H1 (cell line): ENCODE results near the gene SPSB2. TPM values are rescaled to one million over a fixed set of nuclear protein-coding genes. Genes with fewer than 3 reads are reported as not detected.

ENCODE experiments used
- CTCF ChIA-PET: fragments of 300-600 bp; sonication (Branson Sonifier 250); formaldehyde crosslinking; loops from one replicate; lab custom pipeline; 2021; ENCODE audit not compliant: partially characterized antibody; lab: Charles Lee
- POLR2A ChIA-PET: fragments of 300-600 bp; sonication (Branson Sonifier 250); formaldehyde crosslinking; loops from one replicate; lab custom pipeline; 2021; ENCODE audit warnings: inconsistent platforms; ENCODE audit not compliant: partially characterized antibody; lab: Charles Lee
- DNase-seq, 2 experiments: peaks; one replicate each; pipeline versions ENCODE4 v3.0.0 to v3.0.0-alpha.2; 2010 to 2022; ENCODE audit warnings: low spot score in 2 of 2, low read depth in 1 of 2, mixed read lengths in 1 of 2
- FAIRE-seq: peaks from 2 replicates; lab custom pipeline; 2011; peaks lifted over from hg19 to GRCh38; lab: Jason Lieb, UNC
- H2AFZ ChIP-seq: 2 replicates; pipeline ENCODE4 v1.8.1; 2012; ENCODE audit warnings: low read length, inconsistent platforms
- H2AK5ac ChIP-seq: 2 replicates; pipeline ENCODE4 v1.6.1; 2013; ENCODE audit warnings: low read depth, low read length
- H2BK120ac ChIP-seq: replicated peaks from 2 replicates; pipeline ENCODE3; 2013; ENCODE audit warnings: low read depth, low read length, inconsistent platforms
- H2BK12ac ChIP-seq: 2 replicates; pipeline ENCODE4 v1.6.1; 2013; ENCODE audit warnings: low read depth, low read length
- H2BK15ac ChIP-seq: 2 replicates; pipeline ENCODE4 v1.6.1; 2013; ENCODE audit warnings: low read length
- H2BK20ac ChIP-seq: 2 replicates; pipeline ENCODE4 v1.6.1; 2013; ENCODE audit warnings: low read length
- H2BK5ac ChIP-seq: 2 replicates; pipeline ENCODE4 v1.6.1; 2013; ENCODE audit warnings: low read depth, low read length
- H3K14ac ChIP-seq: 2 replicates; pipeline ENCODE4 v1.6.1; 2013; ENCODE audit warnings: inconsistent platforms; ENCODE audit not compliant: insufficient read length
- H3K18ac ChIP-seq: 2 replicates; pipeline ENCODE4 v1.6.1; 2013; ENCODE audit warnings: low read length; ENCODE audit errors: extremely low read depth
- H3K23ac ChIP-seq: 2 replicates; pipeline ENCODE4 v1.6.1; 2013; ENCODE audit warnings: inconsistent platforms; ENCODE audit not compliant: insufficient read length
- H3K23me2 ChIP-seq: 2 replicates; pipeline ENCODE4 v1.6.1; 2013; ENCODE audit warnings: low read depth, low read length
- H3K27ac ChIP-seq: 2 replicates; pipeline ENCODE4 v1.6.1; 2011; ENCODE audit warnings: low read depth, low read length, inconsistent platforms
- H3K27me3 ChIP-seq, 4 experiments: replicated peaks in 1 of 4; 1 replicate in 1 of 4; 2 replicates in 3 of 4; pipeline versions ENCODE4 v1.6.1 to v1.8.1; 2011 to 2013; ENCODE audit warnings: low read length in 3 of 4, mild to moderate bottlenecking in 3 of 4, inconsistent platforms in 2 of 4, mixed read lengths in 2 of 4, moderate library complexity in 1 of 4; ENCODE audit not compliant: control insufficient read depth in 3 of 4, insufficient read depth in 3 of 4; ENCODE audit errors: extremely low read depth in 1 of 4
- H3K36me3 ChIP-seq, 4 experiments: 2 replicates each; pipeline versions ENCODE4 v1.6.1 to v1.8.1; 2011 to 2013; ENCODE audit warnings: mild to moderate bottlenecking in 4 of 4, low read length in 3 of 4, moderate library complexity in 2 of 4, control low read depth in 1 of 4, inconsistent platforms in 1 of 4; ENCODE audit not compliant: insufficient read depth in 4 of 4, control insufficient read depth in 2 of 4
- H3K4ac ChIP-seq: replicated peaks from 2 replicates; pipeline ENCODE3; 2013; ENCODE audit warnings: low read length, low read depth, mixed read lengths, inconsistent platforms; ENCODE audit not compliant: insufficient read length
- H3K4me1 ChIP-seq, 4 experiments: replicated peaks in 1 of 4; 1 replicate in 1 of 4; 2 replicates in 3 of 4; pipeline versions ENCODE4 v1.6.1 to v1.8.1; 2011 to 2013; ENCODE audit warnings: low read length in 3 of 4, inconsistent platforms in 2 of 4, mixed read lengths in 1 of 4; ENCODE audit not compliant: insufficient read depth in 4 of 4, control insufficient read depth in 3 of 4
- H3K4me2 ChIP-seq, 2 experiments: 2 replicates each; pipeline versions ENCODE4 v1.6.1 to v1.8.1; 2011 to 2013; ENCODE audit warnings: low read depth in 2 of 2, low read length in 2 of 2, control low read depth in 1 of 2, inconsistent platforms in 1 of 2, mild to moderate bottlenecking in 1 of 2; ENCODE audit not compliant: insufficient read depth in 1 of 2
- H3K4me3 ChIP-seq, 4 experiments: fragments of 200-600, 300-600 bp in 1 of 4; sonication (generic), shearing (Covaris generic), sonication (Bioruptor Twin) in 1 of 4; 2 replicates each; pipeline versions ENCODE4 v1.5.1 to v1.8.1; 2011 to 2016; ENCODE audit warnings: low read length in 4 of 4, low read depth in 3 of 4, control low read depth in 2 of 4, inconsistent platforms in 2 of 4, mild to moderate bottlenecking in 2 of 4, mixed read lengths in 1 of 4, moderate library complexity in 1 of 4; ENCODE audit not compliant: insufficient read depth in 2 of 4; ENCODE audit errors: extremely low read depth in 1 of 4
- H3K56ac ChIP-seq: replicated peaks from 2 replicates; pipeline ENCODE3; 2013; ENCODE audit warnings: low read depth, mild to moderate bottlenecking, mixed read lengths, low read length, inconsistent platforms; ENCODE audit not compliant: insufficient read length
- H3K79me1 ChIP-seq: 2 replicates; pipeline ENCODE4 v1.6.1; 2013; ENCODE audit warnings: low read depth, low read length, control low read depth
- H3K79me2 ChIP-seq, 2 experiments: 2 replicates each; pipeline versions ENCODE4 v1.6.1 to v1.8.1; 2012 to 2013; ENCODE audit warnings: low read length in 2 of 2, mild to moderate bottlenecking in 2 of 2, inconsistent platforms in 1 of 2; ENCODE audit not compliant: insufficient read depth in 2 of 2, control insufficient read depth in 1 of 2
- H3K9ac ChIP-seq, 4 experiments: replicated peaks in 1 of 4; 1 replicate in 1 of 4; 2 replicates in 3 of 4; pipeline versions ENCODE4 v1.6.1 to v1.8.1; 2011 to 2013; ENCODE audit warnings: low read depth in 3 of 4, low read length in 3 of 4, control low read depth in 2 of 4, mild to moderate bottlenecking in 2 of 4, moderate library complexity in 2 of 4, inconsistent platforms in 1 of 4; ENCODE audit errors: extremely low read depth in 1 of 4
- H3K9me3 ChIP-seq, 2 experiments: 2 replicates each; pipeline versions ENCODE4 v1.6.1 to v1.8.1; 2012 to 2013; ENCODE audit warnings: mild to moderate bottlenecking in 2 of 2, moderate library complexity in 2 of 2, control low read depth in 1 of 2, inconsistent platforms in 1 of 2, low read depth in 1 of 2, low read length in 1 of 2, mixed read lengths in 1 of 2; ENCODE audit not compliant: insufficient read depth in 2 of 2
- H4K20me1 ChIP-seq, 2 experiments: replicated peaks in 1 of 2; 2 replicates each; pipeline versions ENCODE3 to v1.8.1; 2011 to 2013; ENCODE audit warnings: inconsistent platforms in 2 of 2, low read length in 2 of 2, mild to moderate bottlenecking in 1 of 2; ENCODE audit not compliant: insufficient read depth in 2 of 2, control insufficient read depth in 1 of 2
- H4K5ac ChIP-seq: 2 replicates; pipeline ENCODE4 v1.6.1; 2013; ENCODE audit warnings: low read length, low read depth, mixed read lengths, inconsistent platforms; ENCODE audit not compliant: insufficient read length
- H4K8ac ChIP-seq: 2 replicates; pipeline ENCODE4 v1.8.0; 2013; ENCODE audit warnings: mild to moderate bottlenecking, moderate library complexity, low read length, inconsistent platforms; ENCODE audit not compliant: insufficient read depth; ENCODE audit errors: extremely low read depth
- H4K91ac ChIP-seq: replicated peaks from 2 replicates; pipeline ENCODE3; 2013; ENCODE audit warnings: low read length, mixed read lengths, inconsistent platforms; ENCODE audit not compliant: insufficient read length
- ASH2L ChIP-seq: fragments of 200-600, 300-600 bp; sonication (generic); IDR thresholded peaks from one replicate; pipeline ENCODE4 v1.7.1; 2017; ENCODE audit warnings: low read length
- ATF2 ChIP-seq: IDR thresholded peaks from 2 replicates; pipeline ENCODE4 v1.6.1; 2012; ENCODE audit warnings: low read length, inconsistent platforms
- CHD2 ChIP-seq: IDR thresholded peaks from 2 replicates; pipeline ENCODE4 v1.6.1; 2012; ENCODE audit warnings: low read length, improper control_type of control experiment
- CREB1 ChIP-seq: IDR thresholded peaks from 2 replicates; pipeline ENCODE4 v1.6.1; 2012; ENCODE audit warnings: inconsistent platforms
- JUND ChIP-seq: IDR thresholded peaks from 2 replicates; pipeline ENCODE4 v1.6.1; 2011; ENCODE audit warnings: mild to moderate bottlenecking, improper control_type of control experiment, low read length
- NRF1 ChIP-seq: IDR thresholded peaks from 2 replicates; pipeline ENCODE4 v1.6.1; 2011; ENCODE audit warnings: mild to moderate bottlenecking, low read depth, low read length, improper control_type of control experiment
- RNF2 ChIP-seq: fragments of 200-900, 300-1000 bp; sonication (generic); IDR thresholded peaks from 2 replicates; pipeline ENCODE4 v1.7.1; 2016; ENCODE audit warnings: borderline replicate concordance, low read depth, mild to moderate bottlenecking, antibody characterized with exemption, low read length; ENCODE audit not compliant: poor library complexity, severe bottlenecking; ENCODE audit errors: missing control alignments
- SIX5 ChIP-seq: IDR thresholded peaks from 2 replicates; pipeline ENCODE4 v1.6.1; 2011; ENCODE audit warnings: mild to moderate bottlenecking, low read depth, low read length
- SUZ12 ChIP-seq: fragments of 200-600 bp; sonication (generic); IDR thresholded peaks from 2 replicates; pipeline ENCODE4 v1.6.1; 2012; ENCODE audit warnings: mild to moderate bottlenecking, inconsistent platforms, low read length, moderate library complexity, mixed read lengths
- TAF1 ChIP-seq: IDR thresholded peaks from 2 replicates; pipeline ENCODE4 v1.6.1; 2011; ENCODE audit warnings: mild to moderate bottlenecking, low read depth, low read length
- TAF7 ChIP-seq: optimal IDR thresholded peaks from 2 replicates; pipeline ENCODE3; 2011; ENCODE audit warnings: low read depth, mild to moderate bottlenecking, inconsistent platforms, low read length, moderate library complexity, borderline replicate concordance
- TCF12 ChIP-seq: IDR thresholded peaks from 2 replicates; pipeline ENCODE4 v1.6.1; 2011; ENCODE audit warnings: low read depth, mild to moderate bottlenecking, low read length
- TEAD4 ChIP-seq: IDR thresholded peaks from 2 replicates; pipeline ENCODE4 v1.6.1; 2012; ENCODE audit warnings: low read depth, low read length, inconsistent platforms, mixed read lengths
- WGBS, 2 experiments: shearing (Covaris generic) in 1 of 2; methylation state at CpG; one replicate each; pipeline versions ENCODE4 v1.1.6 to v1.1.7; 2013 to 2015; ENCODE audit warnings: low lambda C conversion rate in 2 of 2, mixed read lengths in 2 of 2, inconsistent platforms in 1 of 2, low coverage in 1 of 2, missing lambda C conversion rate in 1 of 2; ENCODE audit not compliant: insufficient replicate concordance in 2 of 2, insufficient coverage in 1 of 2, insufficient read length in 1 of 2; ENCODE audit errors: extremely low coverage in 1 of 2, missing lambda C conversion rate in 1 of 2; 5-methylcytosine and 5-hydroxymethylcytosine counted together
- polyA plus RNA-seq, 7 experiments: library from polyadenylated mRNA; depleted of rRNA in 3 of 7; stranded (reverse) in 5 of 7; unstranded in 2 of 7; fragments of >200 nt in 5 of 7; fragments of 200-250 nt in 2 of 7; gene quantifications; 1 replicate in 5 of 7; 2 replicates in 1 of 7; 4 replicates in 1 of 7; pipeline versions ENCODE4 v1.2.1 to v1.2.3, GENCODE V29; 2011 to 2013; ENCODE audit warnings: missing spikeins in 2 of 7, mixed read lengths in 2 of 7
- total RNA-seq: library from RNA; stranded (reverse); fragmentation: NEBNext Ultra II Directional; extraction: Animal tissue kit (Norgen Biotek cat#: 25700); gene quantifications from 2 replicates; pipeline ENCODE4 v1.2.1, GENCODE V29; 2021

SPSB2 gene
- total and polyA plus RNA-seq, 2 of the 8 experiments (the other 6 are each of a cell fraction or from before 2014, with no cell fraction given): 13.0 to 23.2 TPM

DNA sequence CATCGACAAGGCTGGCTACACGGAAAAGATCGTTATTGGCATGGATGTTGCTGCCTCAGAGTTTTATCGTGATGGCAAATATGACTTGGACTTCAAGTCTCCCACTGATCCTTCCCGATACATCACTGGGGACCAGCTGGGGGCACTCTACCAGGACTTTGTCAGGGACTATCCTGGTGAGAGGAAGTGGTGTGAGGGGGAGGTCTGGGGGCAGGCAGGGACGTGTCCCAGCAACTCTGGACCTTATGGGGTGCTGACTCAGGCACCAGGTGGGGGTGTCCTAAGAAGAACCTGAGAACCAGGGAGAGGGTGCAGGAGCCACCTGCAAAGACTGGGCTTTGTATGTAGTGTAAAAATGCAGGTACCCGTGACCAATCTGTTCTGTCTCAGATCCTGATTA is 46.5 kb upstream of the SPSB2 start:
- no peak overlapping the region for H2AK5ac ChIP-seq
- H3K56ac ChIP-seq: no peak overlapping the region
- no peak overlapping the region for H3K23ac ChIP-seq
- no peak overlapping the region for H3K14ac ChIP-seq
- H2BK20ac ChIP-seq: no peak overlapping the region
- H3K4ac ChIP-seq: no peak overlapping the region
- no peak overlapping the region for H3K27ac ChIP-seq
- ChIA-PET POLR2A (interaction anchor here (0.7 to 39.6 kb wide), 7 partner anchors 10 to 50 kb away, joined by 3 to 1027 read pairs (median 7); partner anchors contain the start of genes C12orf57, ENO2, LRRC23 and PTPN6), CTCF (interaction anchor here (0.8 to 9.3 kb wide), 7 partner anchors 10 to 51 kb away, joined by 3 to 74 read pairs (median 6); partner anchors contain the start of genes LRRC23 and SPSB2)
- no peak overlapping the region for H3K4me3 ChIP-seq
- H3K9me3 ChIP-seq: no peaks in the 10 kb centered on the region
- H3K18ac ChIP-seq: no peak overlapping the region
- H2BK120ac ChIP-seq: no peak overlapping the region
- no peak overlapping the region for H4K8ac ChIP-seq
- FAIRE-seq (no peak), DNase-seq (no peak)
- H4K20me1 ChIP-seq: peaks cover 0 to 6% of the 10 kb centered on the region in 2 experiments
- peak overlapping the region; percentile 18; the same call in 1 of the 2 replicates for H2BK5ac ChIP-seq
- H3K79me2 ChIP-seq: peaks cover 0 to 9% of the 10 kb centered on the region in 2 experiments; a peak in 1 of 4 replicates
- no peak overlapping the region for H4K5ac ChIP-seq
- H2BK15ac ChIP-seq: no peak overlapping the region
- H3K23me2 ChIP-seq: peaks cover 8% of the 10 kb centered on the region; the same call in 1 of the 2 replicates
- no peak overlapping the region for H3K9ac ChIP-seq
- H2AFZ ChIP-seq: no peak overlapping the region
- WGBS, 2 experiments: 73% methylated on average over 7 of the region's 7 CpGs; no CpG with 5 or more reads in 1 of the 2 experiments
- peaks cover 26 to 75% (median 47%) of the 10 kb centered on the region in 4 experiments for H3K36me3 ChIP-seq
- no peak overlapping the region for H3K4me2 ChIP-seq
- no peaks in the 10 kb centered on the region for H3K27me3 ChIP-seq
- no peak overlapping the region for H2BK12ac ChIP-seq
- H3K79me1 ChIP-seq: peaks cover 4% of the 10 kb centered on the region
- peaks cover 3 to 9% (median 5%) of the 10 kb centered on the region in 4 experiments for H3K4me1 ChIP-seq
- no peak overlapping the region for H4K91ac ChIP-seq
- no peak for TF ChIP-seq ASH2L
- no peak for TF ChIP-seq JUND
- no peak for TF ChIP-seq CREB1
- TF ChIP-seq TCF12: no peak
- no peak for TF ChIP-seq TAF1
- TF ChIP-seq ATF2: no peak
- no peak for TF ChIP-seq RNF2
- no peak for TF ChIP-seq CHD2
- TF ChIP-seq TEAD4: no peak
- TF ChIP-seq TAF7: no peak
- TF ChIP-seq SUZ12: no peak
- TF ChIP-seq NRF1: no peak
- TF ChIP-seq SIX5: no peak
